K562 (cell line): ENCODE measurements around the gene OPRD1. TPM values are rescaled to one million over a fixed set of nuclear protein-coding genes. Genes with fewer than 3 reads are reported as not detected.

Experiments used
- CBFA2T2 ChIP-seq: fragments of 450-650 bp; conservative IDR thresholded peaks from 2 replicates; pipeline ENCODE4 v1.6.1; 2017; ENCODE audit warnings: mild to moderate bottlenecking
- CBFA2T3 ChIP-seq: fragments of 450-650 bp; IDR thresholded peaks from 2 replicates; pipeline ENCODE4 v1.6.1; 2017
- IRF1 ChIP-seq: sonication (generic); formaldehyde crosslinking; IDR thresholded peaks from 2 replicates; pipeline ENCODE4 v1.8.0; 2022; ENCODE audit warnings: missing genetic modification reagents, mild to moderate bottlenecking, borderline replicate concordance
- MBD1 ChIP-seq: fragments of 250-450 bp; sonication (Bioruptor Pico); IDR thresholded peaks from 2 replicates; pipeline ENCODE4 v1.8.0; 2022; ENCODE audit warnings: inconsistent platforms
- MCM2 ChIP-seq: fragments of 450-650 bp; IDR thresholded peaks from 2 replicates; pipeline ENCODE4 v1.6.1; 2017; ENCODE audit warnings: low read depth, mild to moderate bottlenecking
- MYNN ChIP-seq, 2 experiments: sonication (generic); formaldehyde crosslinking in 1 of 2; IDR thresholded peaks; 2 replicates each; pipeline versions ENCODE4 v1.5.0 to v1.6.1; 2016 to 2020; ENCODE audit warnings: antibody characterized with exemption in 1 of 2, missing genetic modification reagents in 1 of 2
- PHTF2 ChIP-seq: fragments of 250-450 bp; sonication (Bioruptor Pico); IDR thresholded peaks from 2 replicates; pipeline ENCODE4 v1.5.0; 2021; ENCODE audit warnings: mild to moderate bottlenecking
- SAFB2 ChIP-seq: fragments of 200-400 bp; formaldehyde crosslinking; IDR thresholded peaks from 2 replicates; pipeline ENCODE4 v1.6.1; 2018; ENCODE audit warnings: borderline replicate concordance, low read length, low read depth, moderate library complexity; ENCODE audit not compliant: severe bottlenecking
- SRSF1 ChIP-seq: fragments of 200-400 bp; formaldehyde crosslinking; IDR thresholded peaks from 2 replicates; pipeline ENCODE4 v1.6.1; 2017; ENCODE audit warnings: mild to moderate bottlenecking, low read depth, low read length, moderate library complexity
- TCF3 ChIP-seq: sonication (generic); formaldehyde crosslinking; IDR thresholded peaks from 2 replicates; pipeline ENCODE4 v1.4.0; 2020; ENCODE audit warnings: mild to moderate bottlenecking, missing genetic modification reagents
- TSC22D4 ChIP-seq: fragments of 450-650 bp; IDR thresholded peaks from 2 replicates; pipeline ENCODE4 v1.6.1; 2016; ENCODE audit warnings: missing genetic modification characterization, missing biosample characterization, control low read depth
- ZNF24 ChIP-seq: fragments of 450-650 bp; IDR thresholded peaks from 2 replicates; pipeline ENCODE4 v1.6.1; 2016
- ZNF445 ChIP-seq: fragments of 250-450 bp; sonication (Bioruptor Pico); IDR thresholded peaks from 2 replicates; pipeline ENCODE4 v1.4.0; 2020; ENCODE audit warnings: low read depth, mild to moderate bottlenecking, moderate library complexity
- ZNF77 ChIP-seq: fragments of 250-450 bp; sonication (Bioruptor Pico); IDR thresholded peaks from 2 replicates; pipeline ENCODE4 v1.5.0; 2020
- ZNF830 ChIP-seq: fragments of 250-450 bp; sonication (Bioruptor Pico); IDR thresholded peaks from 2 replicates; pipeline ENCODE4 v1.5.0; 2021; ENCODE audit warnings: mild to moderate bottlenecking
- polyA plus RNA-seq, 8 experiments: library from polyadenylated mRNA; depleted of rRNA in 4 of 8; stranded (reverse) in 5 of 8; unstranded in 3 of 8; fragments of >200 nt; fragmentation: Nextera tagmentation in 2 of 8; fragmentation: Illumina TruSeq in 1 of 8; extraction: Ambion mirVana in 2 of 8; extraction: Trizol in 1 of 8; gene quantifications; 2 replicates each; pipeline versions ENCODE4 v1.2.1 to v1.2.3, GENCODE V29; 2011 to 2014; ENCODE audit warnings: inconsistent platforms in 1 of 8, missing spikeins in 1 of 8
- total RNA-seq, 7 experiments: library from RNA; depleted of rRNA in 6 of 7; stranded (reverse); fragments of >200 nt in 6 of 7; fragmentation: Illumina TruSeq in 2 of 7; extraction: Trizol in 2 of 7; gene quantifications; 2 replicates each; pipeline versions ENCODE4 v1.2.1 to v1.2.3, GENCODE V29; 2011 to 2021; ENCODE audit warnings: low replicate concordance in 1 of 7
- TF ChIP-seq, protein P1 (sequence below): fragments of 450-650 bp; formaldehyde crosslinking; IDR thresholded peaks from 2 replicates; pipeline ENCODE4 v1.4.0; 2020; ENCODE audit warnings: mild to moderate bottlenecking, moderate library complexity
- TF ChIP-seq, protein P2 (sequence below): IDR thresholded peaks from 2 replicates; pipeline ENCODE4 v1.6.1; 2011; ENCODE audit warnings: borderline replicate concordance, low read depth, mild to moderate bottlenecking, moderate library complexity, low read length; ENCODE audit not compliant: insufficient read depth, poor library complexity, severe bottlenecking
- TF ChIP-seq, protein P3 (sequence below): sonication (generic); formaldehyde crosslinking; IDR thresholded peaks from 2 replicates; pipeline ENCODE4 v1.9.0; 2022; ENCODE audit warnings: mild to moderate bottlenecking, missing genetic modification reagents

The OPRD1 gene
- total and polyA plus RNA-seq, 9 of the 15 experiments (the other 6 are each of a cell fraction or from before 2014, with no cell fraction given), result under 0.01 to 0.03 (median under 0.01) TPM; not detected in 6

DNA sequence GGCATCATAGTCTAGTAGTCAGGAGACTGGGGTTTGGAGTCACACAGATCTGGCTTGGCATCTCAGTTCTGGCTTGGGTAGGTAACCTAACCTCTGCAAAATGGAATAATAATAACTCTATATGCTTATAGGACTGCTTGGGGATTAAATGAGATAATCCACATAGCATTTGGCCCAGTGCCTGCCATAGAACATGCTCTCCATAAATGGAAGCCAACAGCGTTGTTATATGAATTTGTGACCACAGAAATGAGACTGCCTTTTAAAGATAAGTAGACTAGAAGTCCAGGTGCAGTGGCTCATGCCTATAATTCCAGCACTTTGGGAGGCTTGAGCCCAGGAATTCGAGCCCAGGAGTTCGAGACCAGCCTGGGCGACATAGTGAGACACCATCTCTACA, 4.0 kb upstream of the OPRD1 start (continued):
- TF ChIP-seq, protein P1, sequence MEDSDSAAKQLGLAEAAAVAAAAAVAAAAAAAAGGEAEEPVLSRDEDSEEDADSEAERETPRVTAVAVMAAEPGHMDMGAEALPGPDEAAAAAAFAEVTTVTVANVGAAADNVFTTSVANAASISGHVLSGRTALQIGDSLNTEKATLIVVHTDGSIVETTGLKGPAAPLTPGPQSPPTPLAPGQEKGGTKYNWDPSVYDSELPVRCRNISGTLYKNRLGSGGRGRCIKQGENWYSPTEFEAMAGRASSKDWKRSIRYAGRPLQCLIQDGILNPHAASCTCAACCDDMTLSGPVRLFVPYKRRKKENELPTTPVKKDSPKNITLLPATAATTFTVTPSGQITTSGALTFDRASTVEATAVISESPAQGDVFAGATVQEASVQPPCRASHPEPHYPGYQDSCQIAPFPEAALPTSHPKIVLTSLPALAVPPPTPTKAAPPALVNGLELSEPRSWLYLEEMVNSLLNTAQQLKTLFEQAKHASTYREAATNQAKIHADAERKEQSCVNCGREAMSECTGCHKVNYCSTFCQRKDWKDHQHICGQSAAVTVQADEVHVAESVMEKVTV (CRISPR knock-in tag), result no peak
- TF ChIP-seq TCF3, result peak; percentile 53; the same call in 1 of the 2 replicates
- TF ChIP-seq SRSF1, result no peak
- peak; percentile 34; the same call in 1 of the 2 replicates for TF ChIP-seq CBFA2T3
- no peak for TF ChIP-seq ZNF445
- TF ChIP-seq MCM2, result no peak
- no peak for TF ChIP-seq ZNF77 (CRISPR knock-in tag)
- TF ChIP-seq PHTF2 (CRISPR knock-in tag), result no peak
- TF ChIP-seq SAFB2, result no peak
- TF ChIP-seq MBD1 (CRISPR knock-in tag), result no peak
- no peak for TF ChIP-seq TSC22D4 (tag)
- no peak for TF ChIP-seq ZNF24
- 0 out of 2 replicates have a peak, but pooled peaks have one; percentile 21 for TF ChIP-seq CBFA2T2
- no peak for TF ChIP-seq ZNF830 (CRISPR knock-in tag)
- no peak for TF ChIP-seq IRF1 (CRISPR knock-in tag)
- TF ChIP-seq, protein P2, sequence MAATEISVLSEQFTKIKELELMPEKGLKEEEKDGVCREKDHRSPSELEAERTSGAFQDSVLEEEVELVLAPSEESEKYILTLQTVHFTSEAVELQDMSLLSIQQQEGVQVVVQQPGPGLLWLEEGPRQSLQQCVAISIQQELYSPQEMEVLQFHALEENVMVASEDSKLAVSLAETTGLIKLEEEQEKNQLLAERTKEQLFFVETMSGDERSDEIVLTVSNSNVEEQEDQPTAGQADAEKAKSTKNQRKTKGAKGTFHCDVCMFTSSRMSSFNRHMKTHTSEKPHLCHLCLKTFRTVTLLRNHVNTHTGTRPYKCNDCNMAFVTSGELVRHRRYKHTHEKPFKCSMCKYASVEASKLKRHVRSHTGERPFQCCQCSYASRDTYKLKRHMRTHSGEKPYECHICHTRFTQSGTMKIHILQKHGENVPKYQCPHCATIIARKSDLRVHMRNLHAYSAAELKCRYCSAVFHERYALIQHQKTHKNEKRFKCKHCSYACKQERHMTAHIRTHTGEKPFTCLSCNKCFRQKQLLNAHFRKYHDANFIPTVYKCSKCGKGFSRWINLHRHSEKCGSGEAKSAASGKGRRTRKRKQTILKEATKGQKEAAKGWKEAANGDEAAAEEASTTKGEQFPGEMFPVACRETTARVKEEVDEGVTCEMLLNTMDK, result no peak
- TF ChIP-seq, protein P3, sequence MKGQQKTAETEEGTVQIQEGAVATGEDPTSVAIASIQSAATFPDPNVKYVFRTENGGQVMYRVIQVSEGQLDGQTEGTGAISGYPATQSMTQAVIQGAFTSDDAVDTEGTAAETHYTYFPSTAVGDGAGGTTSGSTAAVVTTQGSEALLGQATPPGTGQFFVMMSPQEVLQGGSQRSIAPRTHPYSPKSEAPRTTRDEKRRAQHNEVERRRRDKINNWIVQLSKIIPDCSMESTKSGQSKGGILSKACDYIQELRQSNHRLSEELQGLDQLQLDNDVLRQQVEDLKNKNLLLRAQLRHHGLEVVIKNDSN (CRISPR knock-in tag), result no peak
- no peak for TF ChIP-seq MYNN (IDR thresholded peaks at IDR 0.05)
- TF ChIP-seq MYNN (CRISPR knock-in tag; IDR thresholded peaks at IDR 0.05), result no peak
